ENCODE data around the gene PTRH1. TPM values are rescaled to one million over a fixed set of nuclear protein-coding genes. Genes with fewer than 3 reads are reported as not detected.

PTRH1 gene
- total and polyA plus RNA-seq, 2 of the 13 experiments (the other 11 are each of a cell fraction or from before 2014, with no cell fraction given) = 4.0 to 10.4 TPM

DNA sequence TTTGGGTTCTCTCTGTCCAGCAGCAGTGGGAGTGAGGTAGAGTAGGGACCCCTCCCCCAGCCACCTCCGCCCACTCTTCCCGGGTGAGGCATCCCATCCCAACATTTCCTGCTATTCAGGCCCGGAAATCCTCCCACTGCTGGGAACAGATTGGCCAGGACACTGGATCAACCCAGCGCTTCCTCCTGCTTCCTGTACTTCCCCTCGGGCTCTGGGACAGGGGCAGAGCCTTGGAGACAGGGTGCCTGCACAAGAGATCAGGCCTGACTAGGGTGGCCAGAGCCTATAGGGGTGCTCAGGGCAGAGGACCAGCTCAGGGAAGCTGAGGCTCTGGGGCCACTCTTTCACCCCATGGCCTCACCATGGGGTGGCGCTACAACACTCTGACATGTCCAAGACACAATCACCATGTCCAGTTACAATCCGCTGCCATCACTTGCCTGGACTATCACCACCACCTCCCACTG lies 48.5 kb upstream of the PTRH1 start (continued):
- TF ChIP-seq, protein P1, sequence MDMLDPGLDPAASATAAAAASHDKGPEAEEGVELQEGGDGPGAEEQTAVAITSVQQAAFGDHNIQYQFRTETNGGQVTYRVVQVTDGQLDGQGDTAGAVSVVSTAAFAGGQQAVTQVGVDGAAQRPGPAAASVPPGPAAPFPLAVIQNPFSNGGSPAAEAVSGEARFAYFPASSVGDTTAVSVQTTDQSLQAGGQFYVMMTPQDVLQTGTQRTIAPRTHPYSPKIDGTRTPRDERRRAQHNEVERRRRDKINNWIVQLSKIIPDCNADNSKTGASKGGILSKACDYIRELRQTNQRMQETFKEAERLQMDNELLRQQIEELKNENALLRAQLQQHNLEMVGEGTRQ (IDR thresholded peaks at IDR 0.05; ENCODE audit: low read depth, low read length) = no peak
- TF ChIP-seq, protein P1 (CRISPR knock-in tag; IDR thresholded peaks at IDR 0.05; ENCODE audit: borderline replicate concordance) = no peak
- TF ChIP-seq ZNF850 (CRISPR knock-in tag; conservative IDR thresholded peaks at IDR 0.05) = no peak
- TF ChIP-seq SMC3 (IDR thresholded peaks at IDR 0.05; ENCODE audit: low read length) = peak; percentile 69
- TF ChIP-seq ERF (CRISPR knock-in tag; IDR thresholded peaks at IDR 0.05) = 0 out of 2 replicates have a peak, but pooled peaks have one; percentile 18
- TF ChIP-seq SMYD3 (CRISPR knock-in tag; IDR thresholded peaks at IDR 0.05) = no peak
- no peak for TF ChIP-seq ZNF18 (CRISPR knock-in tag; IDR thresholded peaks at IDR 0.05; ENCODE audit: insufficient replicate concordance)

GRCh38 chr9:127762111-127762676 lies 46.7 kb upstream of the PTRH1 start:
- Histone ChIP-seq H3K27me3 (ENCODE audit: control insufficient read depth in 1 of 2, insufficient read depth in 2 of 2, low read length in 2 of 2) (peaks cover 0 to 47% of the 10 kb centered on the region in 2 experiments; a peak in 3 of 5 replicates), H4K20me1 (ENCODE audit: insufficient read depth, low read length) (no peaks in the 10 kb centered on the region), H3K9ac (ENCODE audit: insufficient read depth, low read depth, low read length) (no peak overlapping the region), H3K36me3 (replicated peaks in 1 of 2; ENCODE audit: control insufficient read depth in 1 of 2, insufficient read depth in 2 of 2, low read length in 2 of 2) (no peaks in the 10 kb centered on the region), H3K4me3 (replicated peaks in 1 of 3; ENCODE audit: insufficient read depth in 1 of 3, low read depth in 2 of 3, low read length in 3 of 3) (no peak overlapping the region), H3K4me1 (ENCODE audit: insufficient read depth, low read length) (no peaks in the 10 kb centered on the region), H3K4me2 (ENCODE audit: low read depth, low read length) (no peak overlapping the region), H2AFZ (ENCODE audit: low read length) (no peak overlapping the region), H3K79me2 (ENCODE audit: insufficient read depth, low read length) (no peaks in the 10 kb centered on the region), H3K9me3 (ENCODE audit: low read length) (no peaks in the 10 kb centered on the region), H3K27ac (ENCODE audit: extremely low read length, insufficient read depth, low read length) (no peak overlapping the region)
- 24% methylated on average over 16 of the region's 16 CpGs for whole genome bisulfite sequencing (ENCODE audit: low lambda C conversion rate)
- DNase-seq (ENCODE audit: low spot score) = no peak
- BruUV-seq (replicated peaks) = no TSS peak
- ATAC-seq = no peak
- in situ Hi-C loops (cut with HindIII; ENCODE audit: extremely low pct_ligation_motif_present, low pct_unique_long_range_greater_than_20kb) (no loop called here), intact Hi-C loops (cut with micrococcal nuclease; ENCODE audit: unreplicated experiment) (no loop called here)
- ChIA-PET POLR2A (no interaction called here), CTCF (ENCODE audit: low intra/inter-chr PET ratio, low total read pairs) (no interaction called here)
- FAIRE-seq = no peak
- TF ChIP-seq SP1 (IDR thresholded peaks at IDR 0.05) (no peak), SP1 (CRISPR knock-in tag; IDR thresholded peaks at IDR 0.05) (no peak), NPAS2 (CRISPR knock-in tag; IDR thresholded peaks at IDR 0.05; ENCODE audit: borderline replicate concordance) (no peak), ZNF891 (CRISPR knock-in tag; IDR thresholded peaks at IDR 0.05) (no peak), SMAD9 (CRISPR knock-in tag; IDR thresholded peaks at IDR 0.05) (no peak), ZNF556 (CRISPR knock-in tag; IDR thresholded peaks at IDR 0.05; ENCODE audit: borderline replicate concordance) (no peak), TOPORS (CRISPR knock-in tag; IDR thresholded peaks at IDR 0.05) (no peak), ZBTB8A (CRISPR knock-in tag; IDR thresholded peaks at IDR 0.05; ENCODE audit: borderline replicate concordance, low read depth) (no peak), ZNF367 (CRISPR knock-in tag; IDR thresholded peaks at IDR 0.05; ENCODE audit: borderline replicate concordance) (no peak), HNRNPUL1 (IDR thresholded peaks at IDR 0.05; ENCODE audit: low read depth, low read length) (no peak), MEF2D (CRISPR knock-in tag; IDR thresholded peaks at IDR 0.05) (no peak), CBX2 (IDR thresholded peaks at IDR 0.05; ENCODE audit: low read depth, low read length) (no peak), CBX2 (CRISPR knock-in tag; IDR thresholded peaks at IDR 0.05; ENCODE audit: low read depth) (no peak)
- TF ChIP-seq, protein P2, sequence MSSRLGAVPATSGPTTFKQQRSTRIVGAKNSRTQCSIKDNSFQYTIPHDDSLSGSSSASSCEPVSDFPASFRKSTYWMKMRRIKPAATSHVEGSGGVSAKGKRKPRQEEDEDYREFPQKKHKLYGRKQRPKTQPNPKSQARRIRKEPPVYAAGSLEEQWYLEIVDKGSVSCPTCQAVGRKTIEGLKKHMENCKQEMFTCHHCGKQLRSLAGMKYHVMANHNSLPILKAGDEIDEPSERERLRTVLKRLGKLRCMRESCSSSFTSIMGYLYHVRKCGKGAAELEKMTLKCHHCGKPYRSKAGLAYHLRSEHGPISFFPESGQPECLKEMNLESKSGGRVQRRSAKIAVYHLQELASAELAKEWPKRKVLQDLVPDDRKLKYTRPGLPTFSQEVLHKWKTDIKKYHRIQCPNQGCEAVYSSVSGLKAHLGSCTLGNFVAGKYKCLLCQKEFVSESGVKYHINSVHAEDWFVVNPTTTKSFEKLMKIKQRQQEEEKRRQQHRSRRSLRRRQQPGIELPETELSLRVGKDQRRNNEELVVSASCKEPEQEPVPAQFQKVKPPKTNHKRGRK (CRISPR knock-in tag; IDR thresholded peaks at IDR 0.05) = no peak
